IMR-90 (cell line): ENCODE measurements around the gene CEACAM16. TPM values are rescaled to one million over a fixed set of nuclear protein-coding genes. Genes with fewer than 3 reads are reported as not detected.

ENCODE experiments used
- ATAC-seq: fragments of 200-7000 bp; cut with Tn5 transposase; 2 replicates; pipeline ENCODE4 v1.9.1; 2020; ENCODE audit warnings: low read depth, mild to moderate bottlenecking, moderate library complexity
- BruUV-seq: library from RNA; stranded (reverse); fragments of 400-500 nt; replicated peaks from 2 replicates; lab custom pipeline; 2021; lab: Mats Ljungman, UMichigan
- CTCF ChIA-PET: fragments of 300-600 bp; formaldehyde crosslinking; extraction: SDS; loops from one replicate; lab custom pipeline; 2021; ENCODE audit warnings: antibody characterized with exemption; lab: Yijun Ruan, JAX
- POLR2A ChIA-PET: fragments of 300-600 bp; sonication (Branson Sonifier 250); formaldehyde crosslinking; loops from one replicate; lab custom pipeline; 2022; ENCODE audit warnings: antibody characterized with exemption; ENCODE audit not compliant: unreplicated experiment; lab: Charles Lee
- DNase-seq: peaks from one replicate; pipeline ENCODE4 v3.0.0; 2013
- H2AFZ ChIP-seq: replicated peaks from 2 replicates; pipeline ENCODE3; 2013; ENCODE audit warnings: low read length, mild to moderate bottlenecking; ENCODE audit not compliant: poor library complexity
- H2AK5ac ChIP-seq: 2 replicates; pipeline ENCODE4 v1.6.1; 2013; ENCODE audit warnings: low read depth, low read length, inconsistent platforms
- H2AK9ac ChIP-seq: replicated peaks from 2 replicates; pipeline ENCODE3; 2013; ENCODE audit warnings: mild to moderate bottlenecking, low read depth, low read length, moderate library complexity; ENCODE audit not compliant: poor library complexity
- H2BK120ac ChIP-seq: 2 replicates; pipeline ENCODE4 v1.6.1; 2013; ENCODE audit warnings: low read depth, low read length, inconsistent platforms
- H2BK15ac ChIP-seq: 3 replicates; pipeline ENCODE4 v1.6.1; 2013; ENCODE audit warnings: low read depth, low read length, inconsistent platforms
- H2BK20ac ChIP-seq: 2 replicates; pipeline ENCODE4 v1.6.1; 2013; ENCODE audit warnings: low read depth, mild to moderate bottlenecking, inconsistent platforms, low read length, moderate library complexity
- H2BK5ac ChIP-seq: 2 replicates; pipeline ENCODE4 v1.6.1; 2013; ENCODE audit warnings: mild to moderate bottlenecking, low read depth, low read length, inconsistent platforms; ENCODE audit not compliant: poor library complexity, severe bottlenecking
- H3K14ac ChIP-seq: replicated peaks from 2 replicates; pipeline ENCODE4 v1.6.1; 2013; ENCODE audit warnings: low read depth, low read length, inconsistent platforms
- H3K18ac ChIP-seq: 2 replicates; pipeline ENCODE4 v1.6.1; 2013; ENCODE audit warnings: low read depth, low read length, control low read depth
- H3K23ac ChIP-seq: 2 replicates; pipeline ENCODE4 v1.6.1; 2013; ENCODE audit warnings: low read depth, low read length, inconsistent platforms
- H3K27ac ChIP-seq: 2 replicates; pipeline ENCODE4 v1.5.1; 2013; ENCODE audit warnings: mild to moderate bottlenecking, control low read depth, low read length; ENCODE audit not compliant: insufficient read depth
- H3K27me3 ChIP-seq: 2 replicates; pipeline ENCODE4 v1.6.1; 2013; ENCODE audit warnings: low read length; ENCODE audit not compliant: control insufficient read depth, insufficient read depth
- H3K36me3 ChIP-seq: 2 replicates; pipeline ENCODE4 v1.6.1; 2013; ENCODE audit warnings: low read length, mixed read lengths; ENCODE audit not compliant: control insufficient read depth, insufficient read depth
- H3K4ac ChIP-seq: 2 replicates; pipeline ENCODE4 v1.6.1; 2013; ENCODE audit warnings: low read depth, low read length, inconsistent platforms
- H3K4me1 ChIP-seq: 2 replicates; pipeline ENCODE4 v1.6.1; 2013; ENCODE audit warnings: low read length, mixed read lengths; ENCODE audit not compliant: control insufficient read depth, insufficient read depth
- H3K4me2 ChIP-seq: 2 replicates; pipeline ENCODE4 v1.6.1; 2013; ENCODE audit warnings: low read depth, mild to moderate bottlenecking, control low read depth, low read length, moderate library complexity
- H3K4me3 ChIP-seq: 2 replicates; pipeline ENCODE4 v1.5.1; 2013; ENCODE audit warnings: low read depth, mild to moderate bottlenecking, control low read depth, low read length, moderate library complexity; ENCODE audit not compliant: insufficient read depth
- H3K56ac ChIP-seq: 2 replicates; pipeline ENCODE4 v1.6.1; 2013; ENCODE audit warnings: low read length, inconsistent platforms; ENCODE audit not compliant: insufficient read depth; ENCODE audit errors: extremely low read depth
- H3K79me1 ChIP-seq, 2 experiments: 2 replicates each; pipeline ENCODE4 v1.6.1; 2013; ENCODE audit warnings: low read length in 2 of 2, inconsistent platforms in 1 of 2, low read depth in 1 of 2
- H3K9ac ChIP-seq: 2 replicates; pipeline ENCODE4 v1.6.1; 2013; ENCODE audit warnings: low read depth, low read length, control low read depth
- H3K9me1 ChIP-seq: 2 replicates; pipeline ENCODE4 v1.6.1; 2013; ENCODE audit warnings: low read length, inconsistent platforms; ENCODE audit not compliant: insufficient read depth
- H3K9me3 ChIP-seq: 2 replicates; pipeline ENCODE4 v1.6.1; 2013; ENCODE audit warnings: low read length; ENCODE audit not compliant: control insufficient read depth, insufficient read depth
- H4K20me1 ChIP-seq: 2 replicates; pipeline ENCODE4 v1.6.1; 2013; ENCODE audit warnings: low read length, inconsistent platforms; ENCODE audit not compliant: insufficient read depth
- H4K5ac ChIP-seq: 2 replicates; pipeline ENCODE4 v1.6.1; 2013; ENCODE audit warnings: mild to moderate bottlenecking, low read depth, low read length, control low read depth
- H4K8ac ChIP-seq, 2 experiments: 2 replicates each; pipeline ENCODE4 v1.6.1; 2013; ENCODE audit warnings: low read depth in 2 of 2, low read length in 2 of 2, control low read depth in 1 of 2, inconsistent platforms in 1 of 2
- H4K91ac ChIP-seq: 2 replicates; pipeline ENCODE4 v1.6.1; 2013; ENCODE audit warnings: low read depth, low read length, inconsistent platforms; ENCODE audit not compliant: insufficient read depth
- CEBPB ChIP-seq: IDR thresholded peaks from 2 replicates; pipeline ENCODE4 v1.6.1; 2012; ENCODE audit warnings: low read depth, low read length, improper control_type of control experiment
- CHD1 ChIP-seq: IDR thresholded peaks from 2 replicates; pipeline ENCODE4 v1.6.1; 2012; ENCODE audit warnings: low read depth, low read length, improper control_type of control experiment
- FOS ChIP-seq: fragments of 150-350 bp; IDR thresholded peaks from 2 replicates; pipeline ENCODE4 v1.6.1; 2016; ENCODE audit warnings: low read depth, low read length
- MAZ ChIP-seq: IDR thresholded peaks from 2 replicates; pipeline ENCODE4 v1.6.1; 2012; ENCODE audit warnings: low read depth, mild to moderate bottlenecking, low read length, improper control_type of control experiment, moderate library complexity, borderline replicate concordance
- NFE2L2 ChIP-seq: fragments of 150-350 bp; IDR thresholded peaks from 2 replicates; pipeline ENCODE4 v1.6.1; 2016; ENCODE audit warnings: low read depth, mild to moderate bottlenecking, low read length
- RFX5 ChIP-seq: IDR thresholded peaks from 2 replicates; pipeline ENCODE4 v1.8.0; 2012; ENCODE audit warnings: low read depth, mild to moderate bottlenecking, low read length, moderate library complexity
- SMC3 ChIP-seq: fragments of 150-350 bp; IDR thresholded peaks from 2 replicates; pipeline ENCODE4 v1.6.1; 2016; ENCODE audit warnings: low read depth, mild to moderate bottlenecking, antibody characterized with exemption, low read length, moderate library complexity
- WGBS, 2 experiments: methylation state at CpG; one replicate each; pipeline versions ENCODE4 v1.1.5 to v1.1.7; 2013; ENCODE audit warnings: missing lambda C conversion rate in 2 of 2; ENCODE audit not compliant: insufficient read length in 1 of 2; ENCODE audit errors: extremely low coverage in 2 of 2; 5-methylcytosine and 5-hydroxymethylcytosine counted together
- dilution Hi-C: fragments of 300-500 bp; cut with HindIII; formaldehyde crosslinking; loops from one replicate; pipeline ENCODE4 v1.14.3; 2018; ENCODE audit warnings: low sequenced_read_pairs; ENCODE audit not compliant: unreplicated experiment
- in situ Hi-C: fragments of 300-500 bp; cut with MboI; formaldehyde crosslinking; loops from 3 replicates; pipeline ENCODE4 v1.14.3; 2019; ENCODE audit warnings: low sequenced_read_pairs, inconsistent platforms, mixed read lengths
- intact Hi-C: fragments of 100-400 bp; cut with micrococcal nuclease; formaldehyde crosslinking; loops from 2 replicates; pipeline ENCODE4 v1.10.0; 2022
- polyA plus RNA-seq, 3 experiments: library from polyadenylated mRNA; depleted of rRNA; stranded (reverse); fragments of >200 nt; gene quantifications; 2 replicates each; pipeline ENCODE4 v1.2.3, GENCODE V29; 2012; ENCODE audit warnings: low replicate concordance in 1 of 3
- total RNA-seq: library from RNA; depleted of rRNA; stranded (reverse); fragments of >200 nt; gene quantifications from 2 replicates; pipeline ENCODE4 v1.2.3, GENCODE V29; 2012

CEACAM16 gene
- total and polyA plus RNA-seq, 2 of the 4 experiments (the other 2 are of a cell fraction) = not detected

- ChIA-PET POLR2A (no interaction called here), CTCF (no interaction called here)
- peaks cover 63% of the 10 kb centered on the region for H3K36me3 ChIP-seq
- no peak overlapping the region for H3K9ac ChIP-seq
- intact Hi-C loops (no loop called here), dilution Hi-C loops (no loop called here), in situ Hi-C loops (no loop called here)
- no peak overlapping the region for H4K8ac ChIP-seq
- H3K27ac ChIP-seq = no peak overlapping the region
- no CpG with 5 or more reads among the region's 11 CpGs for WGBS, 2 experiments
- H3K18ac ChIP-seq = no peak overlapping the region
- no peak for DNase-seq
- H3K9me1 ChIP-seq = peaks cover 8% of the 10 kb centered on the region
- no peak overlapping the region for H2BK15ac ChIP-seq
- H2AK5ac ChIP-seq = no peak overlapping the region
- TF ChIP-seq CHD1 = no peak
- no peak for TF ChIP-seq RFX5
- TF ChIP-seq CEBPB = no peak
- no peak for TF ChIP-seq FOS
- TF ChIP-seq NFE2L2 = no peak
- TF ChIP-seq SMC3 = no peak
- TF ChIP-seq MAZ = no peak
- no peaks in the 10 kb centered on the region for H3K9me3 ChIP-seq
- peaks cover 31 to 73% of the 10 kb centered on the region in 2 experiments; a peak in 3 of 4 replicates for H3K79me1 ChIP-seq
- no peak overlapping the region for H3K56ac ChIP-seq
- no peaks in the 10 kb centered on the region for H3K27me3 ChIP-seq
- H3K4me3 ChIP-seq = no peak overlapping the region
- no peak overlapping the region for H2BK5ac ChIP-seq
- H2BK20ac ChIP-seq = no peak overlapping the region
- H3K4ac ChIP-seq = no peak overlapping the region
- peaks cover 3% of the 10 kb centered on the region; the same call in 1 of the 2 replicates for H3K4me1 ChIP-seq
- no peak for ATAC-seq
- no peak overlapping the region for H2AFZ ChIP-seq
- 0 out of 2 replicates have a peak, but pooled peaks cover 2% of the 10 kb centered on the region for H4K20me1 ChIP-seq
- no peak overlapping the region for H3K4me2 ChIP-seq
- no TSS peak for BruUV-seq
- H2AK9ac ChIP-seq = no peak overlapping the region
- H2BK120ac ChIP-seq = no peak overlapping the region
- no peak overlapping the region for H3K14ac ChIP-seq
- no peak overlapping the region for H4K91ac ChIP-seq
- H3K23ac ChIP-seq = no peak overlapping the region
- no peak overlapping the region for H4K5ac ChIP-seq
These were observed 37.7 kb upstream of the CEACAM16 start for GRCh38 chr19:44661205-44661604.
